Peyer's patch (tissue), 4 donors: ENCODE data around the gene BROX. TPM values are rescaled to one million over a fixed set of nuclear protein-coding genes. Genes with fewer than 3 reads are reported as not detected.

Experiments
- DNase-seq, 3 donors: peaks; one replicate each; pipeline ENCODE4 v3.0.0-alpha.2; 2017 to 2019
- H3K27ac ChIP-seq, 4 donors: fragments of 200-600 bp; sonication (generic); one replicate each; pipeline ENCODE4 v1.5.1; 2016 to 2019
- H3K27me3 ChIP-seq, 2 donors: fragments of 200-600 bp; sonication (generic); one replicate each; pipeline ENCODE4 v1.5.1; 2019
- H3K36me3 ChIP-seq, 3 donors: fragments of 200-600 bp; sonication (generic); one replicate each; pipeline ENCODE4 v1.5.1; 2016 to 2019
- H3K4me1 ChIP-seq, 4 donors: fragments of 200-600 bp; sonication (generic); one replicate each; pipeline ENCODE4 v1.5.1; 2016 to 2019
- H3K4me3 ChIP-seq, 4 donors: fragments of 200-600 bp; sonication (generic); 1 replicate in 3 of 4; 2 replicates in 1 of 4; pipeline ENCODE4 v1.5.1; 2016 to 2019; ENCODE audit warnings: mild to moderate bottlenecking in 1 of 4
- H3K9me3 ChIP-seq, 4 donors: fragments of 200-600 bp; sonication (generic); one replicate each; pipeline ENCODE4 v1.5.1; 2016 to 2019; ENCODE audit warnings: mild to moderate bottlenecking in 1 of 4
- CTCF ChIP-seq, 6 experiments: fragments of 450-650 bp in 4 of 6; fragments of 200-600 bp in 2 of 6; sonication (generic) in 1 of 6; IDR thresholded peaks; one replicate each; pipeline ENCODE4 v1.5.1; 2017 to 2019; ENCODE audit warnings: antibody characterized with exemption in 6 of 6, mild to moderate bottlenecking in 3 of 6, moderate library complexity in 1 of 6
- POLR2A ChIP-seq, 2 donors: fragments of 450-650 bp; IDR thresholded peaks; one replicate each; pipeline ENCODE4 v1.5.1; 2017; ENCODE audit warnings: antibody characterized with exemption in 2 of 2, mild to moderate bottlenecking in 2 of 2, moderate library complexity in 2 of 2
- total RNA-seq, 4 donors: library from RNA; depleted of rRNA; stranded (reverse); fragments of >200 nt; gene quantifications; one replicate each; pipeline ENCODE4 v1.1.0, GENCODE V29; 2016

Gene BROX
- total RNA-seq, 4 donors from 2014 or later: 37.7 to 57.4 (median 43.9) TPM

GRCh38 chr1:222713091-222713961 lies 962 bp downstream of the BROX start:
- H3K4me3 ChIP-seq: peak overlapping the region; percentile 58 to 94 (median 80)
- H3K36me3 ChIP-seq: peaks cover 0 to 34% (median 0%) of the 10 kb centered on the region in 3 donors
- peaks cover 0 to 18% (median 5%) of the 10 kb centered on the region in 4 donors for H3K4me1 ChIP-seq
- TF ChIP-seq POLR2A (IDR thresholded peaks at IDR 0.05) (peak; percentile 32 to 50), CTCF (IDR thresholded peaks at IDR 0.05) (peak in 1 of 6 experiments; percentile 1)
- no peaks in the 10 kb centered on the region for H3K9me3 ChIP-seq
- no peaks in the 10 kb centered on the region for H3K27me3 ChIP-seq
- DNase-seq: peak; percentile 92 to 98 (median 97)
- peak overlapping the region; percentile 87 to 98 (median 96) for H3K27ac ChIP-seq

- no peak for TF ChIP-seq CTCF (IDR thresholded peaks at IDR 0.05)
- no peak for TF ChIP-seq POLR2A (IDR thresholded peaks at IDR 0.05)
Measured at GRCh38 chr1:222716393-222716792, 4.0 kb downstream of the BROX start.

GRCh38 chr1:222728746-222729145 lies 16.4 kb downstream of the BROX start:
- no peak for DNase-seq
- Histone ChIP-seq H3K27ac (no peak overlapping the region), H3K4me1 (peaks cover 0 to 3% (median 0%) of the 10 kb centered on the region in 4 donors), H3K4me3 (no peak overlapping the region), H3K9me3 (no peaks in the 10 kb centered on the region), H3K27me3 (no peaks in the 10 kb centered on the region), H3K36me3 (peaks cover 0 to 100% (median 0%) of the 10 kb centered on the region in 3 donors)
- TF ChIP-seq CTCF (IDR thresholded peaks at IDR 0.05) (no peak), POLR2A (IDR thresholded peaks at IDR 0.05) (no peak)

More at GRCh38 chr1:222716393-222716792, 4.0 kb downstream of the BROX start:
- Histone ChIP-seq H3K27me3 (no peaks in the 10 kb centered on the region), H3K36me3 (peaks cover 0 to 63% (median 0%) of the 10 kb centered on the region in 3 donors), H3K4me1 (peaks cover 0 to 11% (median 0%) of the 10 kb centered on the region in 4 donors), H3K27ac (no peak overlapping the region), H3K4me3 (no peak overlapping the region), H3K9me3 (no peaks in the 10 kb centered on the region)
- DNase-seq: no peak

GRCh38 chr1:222730866-222731265 lies 18.5 kb downstream of the BROX start:
- Histone ChIP-seq H3K27ac (peak overlapping the region in 2 of 4 donors; percentile 21 to 80), H3K27me3 (no peaks in the 10 kb centered on the region), H3K4me1 (peaks cover 0 to 9% (median 0%) of the 10 kb centered on the region in 4 donors), H3K4me3 (no peak overlapping the region), H3K9me3 (no peaks in the 10 kb centered on the region), H3K36me3 (peaks cover 0 to 97% (median 0%) of the 10 kb centered on the region in 3 donors)
- no peak for DNase-seq
- no peak for TF ChIP-seq POLR2A (IDR thresholded peaks at IDR 0.05)
- TF ChIP-seq CTCF (IDR thresholded peaks at IDR 0.05): no peak

- H3K36me3 ChIP-seq: peaks cover 0 to 87% (median 0%) of the 10 kb centered on the region in 3 donors
- DNase-seq: no peak
- no peaks in the 10 kb centered on the region for H3K9me3 ChIP-seq
- no peaks in the 10 kb centered on the region for H3K27me3 ChIP-seq
- peak overlapping the region in 2 of 4 donors; percentile 78 to 80 for H3K27ac ChIP-seq
- TF ChIP-seq CTCF (IDR thresholded peaks at IDR 0.05): no peak
- TF ChIP-seq POLR2A (IDR thresholded peaks at IDR 0.05): no peak
- H3K4me3 ChIP-seq: no peak overlapping the region
- peaks cover 0 to 9% (median 0%) of the 10 kb centered on the region in 4 donors for H3K4me1 ChIP-seq
Measured at GRCh38 chr1:222732216-222733159, 20.1 kb downstream of the BROX start.
